Mesothelial cell of epicardium (in vitro differentiated cells): ENCODE measurements around the gene FNDC7. TPM values are rescaled to one million over a fixed set of nuclear protein-coding genes. Genes with fewer than 3 reads are reported as not detected.
"Not testable (repeated sequence)": the region's sequence is repeated elsewhere in the genome, so short reads cannot be mapped to it uniquely, and the experiment has no call there.

Experiments
- DNase-seq, 2 experiments: peaks; one replicate each; pipeline ENCODE4 v3.0.0; 2021; ENCODE audit warnings: low spot score in 2 of 2; ENCODE audit not compliant: unreplicated experiment in 2 of 2
- H3K27ac Mint-ChIP-seq: 2 replicates; pipeline ENCODE4 v1.8.0; 2021; ENCODE audit warnings: mixed read lengths
- H3K27me3 Mint-ChIP-seq: 2 replicates; pipeline ENCODE4 v1.8.0; 2021; ENCODE audit warnings: low read depth, mixed read lengths
- H3K36me3 Mint-ChIP-seq: 2 replicates; pipeline ENCODE4 v1.8.0; 2021; ENCODE audit warnings: mixed read lengths
- H3K4me1 Mint-ChIP-seq: 2 replicates; pipeline ENCODE4 v1.8.0; 2021; ENCODE audit warnings: mixed read lengths
- H3K4me3 Mint-ChIP-seq: 2 replicates; pipeline ENCODE4 v1.8.0; 2021; ENCODE audit warnings: mild to moderate bottlenecking, moderate library complexity, mixed read lengths
- H3K9me3 Mint-ChIP-seq: 2 replicates; pipeline ENCODE4 v1.8.0; 2021; ENCODE audit warnings: mixed read lengths
- CTCF ChIP-seq: fragments of 200-600 bp; sonication (generic); IDR thresholded peaks from one replicate; pipeline ENCODE4 v1.5.0; 2021; ENCODE audit warnings: antibody characterized with exemption; ENCODE audit not compliant: unreplicated experiment
- total RNA-seq: library from RNA; stranded (reverse); gene quantifications from 3 replicates; pipeline ENCODE4 v1.2.1, GENCODE V29; 2021

FNDC7 gene
- total RNA-seq, 1 donor from 2014 or later, result 0.13 TPM

- Mint-ChIP-seq H3K27ac (no peak overlapping the region), H3K4me3 (no peak overlapping the region), H3K4me1 (peaks cover 8% of the 10 kb centered on the region), H3K27me3 (no peaks in the 10 kb centered on the region), H3K36me3 (peaks cover 2% of the 10 kb centered on the region), H3K9me3 (peaks cover 3% of the 10 kb centered on the region)
- no peak for TF ChIP-seq CTCF
- DNase-seq, result no peak
Measured at GRCh38 chr1:108679586-108680213, 33.0 kb upstream of the FNDC7 start.

GRCh38 chr1:108681701-108682100 is 31.0 kb upstream of the FNDC7 start:
- not testable (repeated sequence) for H3K27me3 Mint-ChIP-seq, H3K36me3 Mint-ChIP-seq, H3K4me3 Mint-ChIP-seq, DNase-seq, H3K9me3 Mint-ChIP-seq
- H3K27ac Mint-ChIP-seq, result peak overlapping the region; percentile 55
- H3K4me1 Mint-ChIP-seq, result peaks cover 11% of the 10 kb centered on the region

- no peak overlapping the region for H3K27ac Mint-ChIP-seq
- no peak for DNase-seq
- peaks cover 20% of the 10 kb centered on the region for H3K4me1 Mint-ChIP-seq
- no peak overlapping the region for H3K4me3 Mint-ChIP-seq
- no peaks in the 10 kb centered on the region for H3K9me3 Mint-ChIP-seq
- TF ChIP-seq CTCF, result no peak
- no peaks in the 10 kb centered on the region for H3K36me3 Mint-ChIP-seq
- peaks cover 5% of the 10 kb centered on the region for H3K27me3 Mint-ChIP-seq
Measured at GRCh38 chr1:108685529-108685928, 27.2 kb upstream of the FNDC7 start.

GRCh38 chr1:108686614-108687313 is 25.9 kb upstream of the FNDC7 start:
- no peak overlapping the region for H3K27ac Mint-ChIP-seq
- H3K36me3 Mint-ChIP-seq, result no peaks in the 10 kb centered on the region
- no peak for DNase-seq
- no peak overlapping the region for H3K4me3 Mint-ChIP-seq
- no peak for TF ChIP-seq CTCF
- no peaks in the 10 kb centered on the region for H3K9me3 Mint-ChIP-seq
- H3K27me3 Mint-ChIP-seq, result peaks cover 5% of the 10 kb centered on the region
- peaks cover 28% of the 10 kb centered on the region for H3K4me1 Mint-ChIP-seq

GRCh38 chr1:108691128-108691941 is 21.4 kb upstream of the FNDC7 start:
- peaks cover 38% of the 10 kb centered on the region for H3K4me1 Mint-ChIP-seq
- peak overlapping the region; percentile 99 for H3K27ac Mint-ChIP-seq
- peaks cover 5% of the 10 kb centered on the region for H3K27me3 Mint-ChIP-seq
- peak overlapping the region; percentile 98 for H3K4me3 Mint-ChIP-seq
- peaks cover 4% of the 10 kb centered on the region for H3K36me3 Mint-ChIP-seq
- no peaks in the 10 kb centered on the region for H3K9me3 Mint-ChIP-seq
- TF ChIP-seq CTCF, result no peak
- no peak for DNase-seq
